ENCODE results near the gene ELF5.

ELF5 gene

GRCh38 chr11:34522188-34522587, 8.6 kb upstream of the ELF5 start:
- no peaks in the 10 kb centered on the region for H3K9me3 ChIP-seq (ENCODE audit: insufficient read depth, low read depth, low read length)
- WGBS = 88% methylated on average over 2 of the region's 2 CpGs

GRCh38 chr11:34521265-34521664, 7.7 kb upstream of the ELF5 start:
- H3K4me3 ChIP-seq (ENCODE audit: low read length) = no peak overlapping the region
- H3K9ac ChIP-seq (ENCODE audit: low read depth, low read length) = no peak overlapping the region
- H3K4me1 ChIP-seq (ENCODE audit: insufficient read depth, low read length) = no peaks in the 10 kb centered on the region
- no peaks in the 10 kb centered on the region for H3K27me3 ChIP-seq (ENCODE audit: insufficient read depth, low read length)
- H3K9me3 ChIP-seq (ENCODE audit: insufficient read depth, low read depth, low read length) = no peaks in the 10 kb centered on the region
- H3K27ac ChIP-seq (ENCODE audit: low read depth, low read length) = no peak overlapping the region
- H3K36me3 ChIP-seq (ENCODE audit: insufficient read depth, low read length) = no peaks in the 10 kb centered on the region

More at GRCh38 chr11:34522188-34522587, 8.6 kb upstream of the ELF5 start:
- no peak overlapping the region for H3K4me3 ChIP-seq (ENCODE audit: low read length)
- no peak overlapping the region for H3K27ac ChIP-seq (ENCODE audit: low read depth, low read length)
- H3K4me1 ChIP-seq (ENCODE audit: insufficient read depth, low read length) = no peaks in the 10 kb centered on the region
- H3K36me3 ChIP-seq (ENCODE audit: insufficient read depth, low read length) = no peaks in the 10 kb centered on the region
- H3K9ac ChIP-seq (ENCODE audit: low read depth, low read length) = no peak overlapping the region
- no peaks in the 10 kb centered on the region for H3K27me3 ChIP-seq (ENCODE audit: insufficient read depth, low read length)

- no peaks in the 10 kb centered on the region for H3K36me3 ChIP-seq (ENCODE audit: insufficient read depth, low read length)
- no peaks in the 10 kb centered on the region for H3K27me3 ChIP-seq (ENCODE audit: insufficient read depth, low read length)
- H3K9ac ChIP-seq (ENCODE audit: low read depth, low read length) = no peak overlapping the region
- no peaks in the 10 kb centered on the region for H3K9me3 ChIP-seq (ENCODE audit: insufficient read depth, low read depth, low read length)
- no peak overlapping the region for H3K27ac ChIP-seq (ENCODE audit: low read depth, low read length)
- 98% methylated on average over 2 of the region's 2 CpGs for WGBS
- H3K4me1 ChIP-seq (ENCODE audit: insufficient read depth, low read length) = no peaks in the 10 kb centered on the region
- no peak overlapping the region for H3K4me3 ChIP-seq (ENCODE audit: low read length)
Observed at GRCh38 chr11:34519595-34520235, 6.1 kb upstream of the ELF5 start.

- Histone ChIP-seq H3K36me3 (ENCODE audit: insufficient read depth, low read length) (no peaks in the 10 kb centered on the region), H3K4me3 (ENCODE audit: low read length) (no peak overlapping the region), H3K9me3 (ENCODE audit: insufficient read depth, low read depth, low read length) (no peaks in the 10 kb centered on the region), H3K27me3 (ENCODE audit: insufficient read depth, low read length) (no peaks in the 10 kb centered on the region), H3K9ac (ENCODE audit: low read depth, low read length) (no peak overlapping the region), H3K27ac (ENCODE audit: low read depth, low read length) (no peak overlapping the region), H3K4me1 (ENCODE audit: insufficient read depth, low read length) (no peaks in the 10 kb centered on the region; the same call in 1 of the 2 replicates)
- 93% methylated on average over 5 of the region's 6 CpGs for WGBS
Observed at GRCh38 chr11:34516247-34517040, 2.9 kb upstream of the ELF5 start.

- Histone ChIP-seq H3K27ac (ENCODE audit: low read depth, low read length) (no peak overlapping the region), H3K4me1 (ENCODE audit: insufficient read depth, low read length) (no peaks in the 10 kb centered on the region; the same call in 1 of the 2 replicates), H3K4me3 (ENCODE audit: low read length) (no peak overlapping the region), H3K27me3 (ENCODE audit: insufficient read depth, low read length) (no peaks in the 10 kb centered on the region), H3K36me3 (ENCODE audit: insufficient read depth, low read length) (no peaks in the 10 kb centered on the region), H3K9me3 (ENCODE audit: insufficient read depth, low read depth, low read length) (no peaks in the 10 kb centered on the region), H3K9ac (ENCODE audit: low read depth, low read length) (no peak overlapping the region)
- WGBS = 94% methylated on average over 7 of the region's 7 CpGs
Observed at GRCh38 chr11:34514597-34514996, 1.0 kb upstream of the ELF5 start.

- Histone ChIP-seq H3K4me1 (ENCODE audit: insufficient read depth, low read length) (no peaks in the 10 kb centered on the region; the same call in 1 of the 2 replicates), H3K27ac (ENCODE audit: low read depth, low read length) (no peak overlapping the region), H3K9me3 (ENCODE audit: insufficient read depth, low read depth, low read length) (no peaks in the 10 kb centered on the region), H3K36me3 (ENCODE audit: insufficient read depth, low read length) (no peaks in the 10 kb centered on the region), H3K9ac (ENCODE audit: low read depth, low read length) (no peak overlapping the region), H3K27me3 (ENCODE audit: insufficient read depth, low read length) (no peaks in the 10 kb centered on the region), H3K4me3 (ENCODE audit: low read length) (no peak overlapping the region)
- 71% methylated on average over 24 of the region's 24 CpGs for WGBS
Observed at GRCh38 chr11:34512840-34513681, 533 bp downstream of the ELF5 start.

GRCh38 chr11:34510673-34511072, 2.9 kb downstream of the ELF5 start:
- no peak overlapping the region for H3K27ac ChIP-seq (ENCODE audit: low read depth, low read length)
- no peaks in the 10 kb centered on the region for H3K27me3 ChIP-seq (ENCODE audit: insufficient read depth, low read length)
- no peaks in the 10 kb centered on the region for H3K36me3 ChIP-seq (ENCODE audit: insufficient read depth, low read length)
- 93% methylated on average over 2 of the region's 2 CpGs for WGBS
- no peaks in the 10 kb centered on the region for H3K9me3 ChIP-seq (ENCODE audit: insufficient read depth, low read depth, low read length)
- H3K9ac ChIP-seq (ENCODE audit: low read depth, low read length) = no peak overlapping the region
- H3K4me3 ChIP-seq (ENCODE audit: low read length) = no peak overlapping the region
- H3K4me1 ChIP-seq (ENCODE audit: insufficient read depth, low read length) = no peaks in the 10 kb centered on the region; the same call in 1 of the 2 replicates

GRCh38 chr11:34510218-34510617, 3.4 kb downstream of the ELF5 start:
- H3K9me3 ChIP-seq (ENCODE audit: insufficient read depth, low read depth, low read length) = no peaks in the 10 kb centered on the region
- H3K27ac ChIP-seq (ENCODE audit: low read depth, low read length) = no peak overlapping the region
- H3K4me1 ChIP-seq (ENCODE audit: insufficient read depth, low read length) = no peaks in the 10 kb centered on the region; the same call in 1 of the 2 replicates
- H3K4me3 ChIP-seq (ENCODE audit: low read length) = no peak overlapping the region
- H3K9ac ChIP-seq (ENCODE audit: low read depth, low read length) = no peak overlapping the region
- no peaks in the 10 kb centered on the region for H3K27me3 ChIP-seq (ENCODE audit: insufficient read depth, low read length)
- H3K36me3 ChIP-seq (ENCODE audit: insufficient read depth, low read length) = no peaks in the 10 kb centered on the region

- Histone ChIP-seq H3K36me3 (ENCODE audit: insufficient read depth, low read length) (no peaks in the 10 kb centered on the region), H3K9me3 (ENCODE audit: insufficient read depth, low read depth, low read length) (no peaks in the 10 kb centered on the region), H3K4me1 (ENCODE audit: insufficient read depth, low read length) (no peaks in the 10 kb centered on the region; the same call in 1 of the 2 replicates), H3K27ac (ENCODE audit: low read depth, low read length) (no peak overlapping the region), H3K9ac (ENCODE audit: low read depth, low read length) (no peak overlapping the region), H3K4me3 (ENCODE audit: low read length) (no peak overlapping the region), H3K27me3 (ENCODE audit: insufficient read depth, low read length) (no peaks in the 10 kb centered on the region)
- 70% methylated on average over 5 of the region's 5 CpGs for WGBS
Observed at GRCh38 chr11:34509336-34509876, 4.2 kb downstream of the ELF5 start.

- H3K4me1 ChIP-seq (ENCODE audit: insufficient read depth, low read length) = no peaks in the 10 kb centered on the region; the same call in 1 of the 2 replicates
- no peaks in the 10 kb centered on the region for H3K36me3 ChIP-seq (ENCODE audit: insufficient read depth, low read length)
- WGBS = 94% methylated on average over 2 of the region's 2 CpGs
Observed at GRCh38 chr11:34508524-34508923, 5.1 kb downstream of the ELF5 start.

GRCh38 chr11:34507610-34508009, 6.0 kb downstream of the ELF5 start:
- H3K27ac ChIP-seq (ENCODE audit: low read depth, low read length) = no peak overlapping the region
- H3K4me3 ChIP-seq (ENCODE audit: low read length) = no peak overlapping the region
- no peak overlapping the region for H3K9ac ChIP-seq (ENCODE audit: low read depth, low read length)
- H3K4me1 ChIP-seq (ENCODE audit: insufficient read depth, low read length) = no peaks in the 10 kb centered on the region
- H3K27me3 ChIP-seq (ENCODE audit: insufficient read depth, low read length) = no peaks in the 10 kb centered on the region
- H3K36me3 ChIP-seq (ENCODE audit: insufficient read depth, low read length) = no peaks in the 10 kb centered on the region
- no peaks in the 10 kb centered on the region for H3K9me3 ChIP-seq (ENCODE audit: insufficient read depth, low read depth, low read length)
- WGBS = 95% methylated on average over 5 of the region's 5 CpGs

More at GRCh38 chr11:34508524-34508923, 5.1 kb downstream of the ELF5 start:
- Histone ChIP-seq H3K27me3 (ENCODE audit: insufficient read depth, low read length) (no peaks in the 10 kb centered on the region), H3K27ac (ENCODE audit: low read depth, low read length) (no peak overlapping the region), H3K4me3 (ENCODE audit: low read length) (no peak overlapping the region), H3K9me3 (ENCODE audit: insufficient read depth, low read depth, low read length) (no peaks in the 10 kb centered on the region), H3K9ac (ENCODE audit: low read depth, low read length) (no peak overlapping the region)
